Measurements from ENCODE around the gene WDR7.

The WDR7 gene

DNA sequence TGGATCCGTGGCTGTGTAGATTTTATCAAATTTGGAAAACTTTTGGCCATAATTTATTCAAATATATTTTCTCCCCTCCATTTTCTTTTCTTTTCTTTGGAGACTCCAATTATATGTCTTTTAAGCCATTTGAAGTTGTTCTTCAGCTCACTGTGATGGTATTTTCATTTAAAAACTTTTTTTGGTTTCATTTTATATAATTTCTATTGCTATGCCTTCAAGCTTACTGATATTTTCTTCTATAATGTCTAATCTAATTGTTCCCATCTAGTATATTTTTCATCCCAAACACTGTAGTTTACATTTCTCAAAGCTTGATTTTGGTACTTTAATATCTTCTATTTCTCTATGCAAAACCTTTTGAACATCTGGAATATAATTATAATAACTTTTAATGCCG, 72.5 kb downstream of the WDR7 start:
- no peak for FAIRE-seq

DNA sequence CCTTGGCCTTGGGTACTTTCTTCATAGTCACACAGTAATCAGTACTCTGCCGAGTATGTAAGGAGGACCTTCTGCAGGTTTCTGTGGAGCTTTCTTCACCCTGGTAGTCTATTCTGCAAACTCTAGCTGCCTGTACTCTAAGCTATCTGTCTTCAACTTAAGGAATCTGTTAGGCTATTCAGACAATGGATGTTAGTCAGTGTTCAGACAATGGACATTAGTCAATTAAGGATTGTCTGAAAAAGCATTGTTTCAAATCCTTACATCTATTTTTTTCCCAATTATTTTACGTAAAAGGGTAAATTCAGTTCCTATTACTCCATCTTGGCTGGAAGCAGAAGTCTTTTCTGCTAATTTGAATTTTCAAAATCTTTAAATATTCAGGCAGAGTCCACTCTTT, 75.7 kb downstream of the WDR7 start:
- FAIRE-seq = no peak

DNA sequence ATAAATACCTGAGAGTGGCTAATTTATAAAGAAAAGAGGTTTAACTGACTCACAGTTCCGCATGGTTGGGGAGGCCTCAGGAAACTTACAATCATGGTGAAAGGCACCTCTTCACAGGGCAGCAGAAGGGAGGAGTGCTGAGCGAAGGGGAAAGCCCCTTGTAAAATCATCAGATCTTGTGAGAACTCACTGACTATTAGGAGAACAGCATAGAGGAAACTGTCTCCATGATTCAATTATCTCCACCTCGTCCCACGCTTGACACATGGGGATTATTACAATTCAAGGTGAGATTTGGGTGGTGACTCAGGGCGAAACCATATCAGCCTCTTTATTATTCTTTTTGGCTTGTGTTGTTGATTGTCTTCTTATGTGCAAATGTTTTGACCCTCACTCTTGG, 76.2 kb downstream of the WDR7 start:
- no peak for FAIRE-seq

DNA sequence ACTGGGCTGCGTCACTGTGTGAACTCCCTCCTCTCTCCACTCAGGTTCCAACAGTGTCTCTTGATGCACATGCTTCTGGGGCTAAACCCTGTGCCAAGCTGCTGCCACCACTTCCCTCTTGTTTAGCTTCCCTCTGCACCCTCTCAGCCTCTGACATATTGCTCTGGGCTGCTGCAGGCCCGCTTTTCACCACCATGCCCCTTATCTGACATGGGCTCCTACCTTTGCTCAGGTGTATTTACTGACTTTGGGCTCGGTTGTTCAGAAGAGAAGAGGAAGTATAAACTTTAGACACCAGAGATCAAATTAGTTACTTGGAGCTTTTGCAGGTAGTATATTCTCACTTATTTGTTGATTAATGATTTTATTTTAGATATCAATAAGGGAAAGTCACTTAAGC, 77.6 kb downstream of the WDR7 start:
- no peak for FAIRE-seq

DNA sequence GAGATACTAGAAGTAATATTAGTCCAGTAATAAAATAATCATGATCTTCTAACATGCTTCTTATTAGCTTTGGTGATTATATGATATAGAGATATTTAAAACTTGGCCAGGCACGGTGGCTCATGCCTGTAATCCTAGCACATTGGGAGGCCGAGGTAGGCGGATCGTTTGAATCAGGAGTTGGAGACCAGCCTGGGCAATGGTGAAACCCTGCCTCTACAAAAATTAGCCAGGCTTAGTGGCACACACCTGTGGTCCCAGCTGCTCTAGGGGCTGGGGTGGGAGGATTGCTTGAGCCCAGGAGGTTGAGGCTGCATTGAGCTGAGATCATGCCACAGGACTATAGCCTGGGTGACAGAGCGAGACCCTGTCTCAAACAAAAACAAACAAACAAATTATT, 87.0 kb downstream of the WDR7 start:
- no peak for FAIRE-seq

DNA sequence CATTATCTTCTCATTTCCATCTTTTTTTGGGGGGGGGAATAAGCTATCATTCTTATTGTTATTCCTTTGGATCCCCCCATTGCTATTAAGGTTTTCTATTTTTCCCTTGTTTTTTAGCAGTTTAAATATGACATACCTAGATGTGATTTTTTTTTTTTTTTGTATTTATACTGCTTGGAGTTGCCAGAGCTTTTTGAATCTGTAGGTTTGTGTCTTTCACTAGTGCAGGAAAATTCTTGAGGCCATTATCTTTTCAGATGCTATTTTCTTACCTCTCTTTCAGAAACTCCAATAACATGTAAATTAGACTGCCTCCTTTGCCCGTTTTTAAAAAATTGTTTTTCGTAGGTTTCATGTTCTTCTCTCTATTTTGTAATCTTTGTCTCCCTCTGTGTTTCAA, 88.6 kb downstream of the WDR7 start:
- no peak for FAIRE-seq

DNA sequence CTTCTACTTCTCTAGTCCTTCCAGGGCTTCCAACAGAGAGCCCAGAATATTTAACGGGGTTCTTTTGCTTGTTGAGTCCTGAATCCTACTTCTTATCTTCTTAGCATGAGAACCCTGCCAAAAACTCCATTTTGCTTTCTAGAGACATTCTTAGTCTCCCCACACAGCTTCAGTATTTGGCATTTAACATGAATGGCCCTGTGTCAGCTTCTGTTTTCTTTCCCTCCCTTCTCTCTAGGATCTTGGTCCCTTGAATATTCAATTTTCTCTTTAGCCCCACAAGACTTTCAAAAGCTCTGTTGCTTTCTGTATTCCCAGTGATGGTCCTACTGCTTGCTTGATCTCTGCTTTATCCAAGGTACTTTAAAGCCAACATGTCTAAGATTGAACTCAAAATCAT, 89.5 kb downstream of the WDR7 start:
- no peak for FAIRE-seq

DNA sequence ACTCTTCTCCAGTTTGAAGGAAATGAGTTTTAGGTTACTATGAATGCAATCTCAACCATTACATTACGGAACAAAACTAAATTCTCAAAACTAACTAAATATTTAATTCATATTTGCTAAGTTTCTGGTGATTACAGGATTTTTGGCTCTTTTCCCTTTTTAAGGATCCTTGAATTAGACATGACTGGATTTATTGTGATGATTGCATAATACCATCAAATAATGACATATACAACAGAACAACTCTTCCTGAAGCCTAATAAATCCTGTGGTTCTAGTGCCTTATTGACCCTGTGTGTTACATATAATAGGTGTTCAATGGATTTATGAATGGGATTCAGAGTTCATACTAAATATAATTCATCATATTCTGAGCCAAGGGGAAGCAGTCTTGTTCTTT, 90.5 kb downstream of the WDR7 start:
- FAIRE-seq = no peak

DNA sequence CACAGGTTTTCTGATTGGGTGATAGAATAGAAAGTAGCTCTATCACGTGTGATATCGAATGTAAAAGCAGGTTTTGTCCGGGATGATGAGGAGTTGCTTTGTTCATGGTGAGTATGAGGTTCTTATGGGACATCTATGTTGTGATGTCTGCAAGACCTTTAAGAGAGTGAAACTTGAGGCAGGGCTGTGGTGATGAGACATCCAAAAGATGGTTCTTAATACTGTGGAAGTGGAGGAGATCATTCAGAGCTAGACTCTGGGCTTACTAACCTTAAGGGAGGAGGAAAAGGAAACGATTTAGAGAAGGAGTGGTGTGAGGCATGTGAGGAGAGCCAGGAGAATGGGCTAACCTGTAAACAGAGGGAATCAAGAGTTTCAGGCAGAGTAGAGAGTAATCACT, 92.0 kb downstream of the WDR7 start:
- FAIRE-seq = no peak

DNA sequence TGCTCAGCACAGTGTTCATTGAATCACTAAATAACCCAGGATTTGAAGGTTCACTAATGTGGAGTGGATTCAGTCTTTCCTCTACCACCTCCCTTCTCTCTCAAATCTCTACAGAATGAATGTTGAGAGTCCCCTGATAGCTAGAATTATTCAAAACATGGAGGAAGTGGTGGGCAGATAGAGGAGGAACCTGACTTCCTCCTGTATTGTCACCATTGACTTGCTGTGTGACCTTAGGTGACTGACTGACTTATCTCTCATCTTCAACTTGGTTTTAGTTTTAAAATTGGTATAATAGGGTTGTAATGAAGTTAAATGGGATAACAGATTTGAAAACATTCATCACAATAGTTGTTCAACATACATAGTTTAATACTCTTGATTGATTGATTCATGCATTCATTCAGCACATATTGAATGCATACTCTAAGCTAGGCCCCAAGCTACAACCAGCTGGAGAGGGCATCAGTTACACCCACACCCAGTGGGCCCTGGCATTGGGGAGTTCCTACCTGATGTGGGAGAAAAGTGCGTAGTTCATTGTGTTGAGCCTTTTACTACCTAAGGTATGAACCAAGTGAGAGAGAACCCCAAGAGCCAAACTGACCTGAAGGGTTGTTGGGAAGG, 96.0 kb downstream of the WDR7 start:
- FAIRE-seq = no peak

DNA sequence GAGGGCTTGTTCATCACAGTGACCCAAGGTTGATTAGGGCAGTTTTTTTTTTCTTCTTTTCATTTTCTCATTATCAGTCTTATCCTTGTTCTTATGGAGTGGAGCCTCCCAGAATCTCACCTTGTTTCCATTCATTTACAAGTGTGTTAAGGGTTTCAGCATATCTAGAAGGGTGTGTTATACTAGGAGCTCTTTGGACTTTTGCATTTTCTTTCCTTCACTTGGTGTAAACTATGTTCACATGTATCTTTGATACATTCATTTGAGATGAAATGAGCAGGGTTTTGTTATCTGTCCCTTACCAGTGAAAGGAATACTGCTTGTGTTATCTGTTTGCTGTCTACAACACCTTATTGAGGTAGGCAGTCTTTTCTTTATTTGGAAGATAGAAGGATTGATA, 96.7 kb downstream of the WDR7 start:
- no peak for FAIRE-seq

DNA sequence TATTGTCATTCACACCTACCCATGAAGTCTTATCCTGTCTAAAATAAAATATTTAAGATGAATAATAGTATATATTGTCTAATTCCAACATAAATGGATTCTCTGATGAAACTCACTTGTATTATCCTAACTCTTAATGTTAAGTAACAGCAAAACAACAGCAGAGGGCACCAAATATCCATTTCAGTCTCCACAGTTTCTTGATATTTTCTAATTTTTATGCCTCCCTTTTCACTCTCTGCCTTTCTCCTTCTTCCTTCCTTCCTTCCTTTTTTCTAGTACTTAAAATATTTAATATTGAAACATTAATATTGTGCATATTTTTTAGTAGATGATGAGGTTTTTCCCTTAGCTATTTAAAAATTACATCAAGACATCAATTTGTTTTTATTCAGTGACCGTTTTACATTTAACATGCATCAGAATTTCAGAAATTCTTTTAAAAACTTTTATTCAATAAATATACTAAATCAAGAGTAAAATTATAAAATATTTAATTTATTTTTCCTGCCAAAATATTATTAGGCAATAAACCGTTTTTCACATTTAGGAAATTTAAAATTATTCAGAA, 97.6 kb downstream of the WDR7 start:
- FAIRE-seq = peak; percentile 96

DNA sequence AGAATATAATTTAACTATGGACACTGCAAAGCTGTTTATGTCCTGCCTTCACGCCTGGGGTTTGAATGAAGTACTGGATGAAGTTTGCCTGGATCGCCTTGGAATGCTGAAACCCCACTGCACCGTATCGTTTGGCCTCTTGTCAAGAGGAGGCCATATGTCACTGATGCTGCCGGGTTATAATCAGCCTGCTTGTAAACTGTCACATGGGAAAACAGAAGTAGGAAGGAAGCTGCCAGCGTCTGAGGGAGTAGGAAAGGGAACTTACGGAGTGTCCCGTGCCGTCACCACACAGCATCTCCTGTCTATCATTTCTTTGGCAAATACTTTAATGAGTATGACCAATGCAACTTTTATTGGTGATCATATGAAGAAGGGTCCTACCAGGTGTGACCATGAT, 105.8 kb downstream of the WDR7 start:
- FAIRE-seq = no peak

DNA sequence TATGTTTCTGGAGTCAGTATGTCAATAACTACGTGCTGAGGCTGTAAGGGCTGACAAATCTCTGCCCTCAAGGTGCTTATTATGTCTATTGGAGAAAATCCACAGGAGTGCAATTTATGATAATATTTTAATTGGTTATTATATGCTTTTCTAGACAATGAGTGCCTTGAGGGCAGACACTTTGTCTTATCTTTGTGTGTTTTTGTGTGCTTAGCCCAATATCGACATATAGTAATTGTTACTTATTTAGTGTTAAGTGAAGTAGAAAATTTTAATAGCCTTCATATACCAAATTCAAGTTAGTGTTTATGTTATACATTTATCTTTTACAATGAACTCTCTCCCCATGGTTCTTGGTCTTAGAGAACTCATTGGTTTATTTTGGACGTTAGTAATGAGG, 118.9 kb downstream of the WDR7 start:
- no peak for FAIRE-seq

DNA sequence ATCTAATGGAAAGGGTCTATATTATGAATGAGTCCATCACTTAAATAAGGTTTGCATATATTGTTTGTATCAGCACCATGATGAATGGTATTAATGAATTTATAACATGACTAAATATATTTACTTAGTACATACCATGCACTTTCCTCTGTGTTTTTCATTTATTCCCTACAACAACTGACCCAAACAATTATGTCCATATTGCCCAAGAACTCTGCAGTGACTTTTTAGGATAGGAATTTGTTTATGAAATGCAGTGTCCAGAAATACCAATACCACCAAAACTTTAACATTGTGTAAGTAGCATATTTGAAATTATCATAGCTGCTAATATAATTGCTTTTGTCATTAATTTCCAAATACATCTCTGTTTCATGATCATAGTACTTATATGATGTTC, 119.7 kb downstream of the WDR7 start:
- no peak for FAIRE-seq

DNA sequence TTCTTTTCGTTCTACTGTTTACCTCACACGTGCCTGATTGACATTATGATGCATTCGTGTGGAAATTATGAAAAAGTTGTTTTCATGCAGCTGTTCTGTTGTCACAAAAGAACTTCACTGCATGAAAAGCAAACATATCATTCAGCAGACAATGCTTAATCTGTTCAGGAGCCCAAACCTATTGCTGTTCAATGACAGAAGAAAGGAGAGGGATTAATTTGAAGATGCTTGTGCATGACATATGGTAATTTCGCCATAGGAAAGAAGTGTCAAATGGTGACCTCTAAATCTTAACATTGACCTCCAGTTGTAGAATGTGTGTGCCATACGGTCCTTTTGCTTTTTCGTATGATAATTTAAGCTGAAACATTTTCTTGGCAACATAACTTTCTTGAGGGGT, 124.5 kb downstream of the WDR7 start:
- no peak for FAIRE-seq

DNA sequence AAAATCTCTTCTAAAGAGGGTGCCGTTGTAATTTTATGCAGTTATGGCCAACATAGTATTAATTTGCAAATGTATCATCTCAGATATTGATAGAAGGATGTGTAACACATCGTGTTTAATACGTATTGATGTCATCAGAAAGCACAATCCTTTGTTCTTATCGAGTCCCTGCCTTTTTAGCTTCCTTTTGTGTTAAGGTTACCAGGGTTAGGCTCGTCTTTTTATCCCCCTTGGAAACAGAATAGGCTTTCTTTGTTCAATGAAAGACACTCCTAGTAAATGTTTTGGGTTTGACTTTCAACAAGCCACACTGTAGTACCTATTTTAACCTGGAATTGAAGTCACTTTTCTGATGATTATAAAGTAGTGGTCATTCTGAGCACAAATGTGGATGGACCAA, 136.2 kb downstream of the WDR7 start:
- no peak for FAIRE-seq

DNA sequence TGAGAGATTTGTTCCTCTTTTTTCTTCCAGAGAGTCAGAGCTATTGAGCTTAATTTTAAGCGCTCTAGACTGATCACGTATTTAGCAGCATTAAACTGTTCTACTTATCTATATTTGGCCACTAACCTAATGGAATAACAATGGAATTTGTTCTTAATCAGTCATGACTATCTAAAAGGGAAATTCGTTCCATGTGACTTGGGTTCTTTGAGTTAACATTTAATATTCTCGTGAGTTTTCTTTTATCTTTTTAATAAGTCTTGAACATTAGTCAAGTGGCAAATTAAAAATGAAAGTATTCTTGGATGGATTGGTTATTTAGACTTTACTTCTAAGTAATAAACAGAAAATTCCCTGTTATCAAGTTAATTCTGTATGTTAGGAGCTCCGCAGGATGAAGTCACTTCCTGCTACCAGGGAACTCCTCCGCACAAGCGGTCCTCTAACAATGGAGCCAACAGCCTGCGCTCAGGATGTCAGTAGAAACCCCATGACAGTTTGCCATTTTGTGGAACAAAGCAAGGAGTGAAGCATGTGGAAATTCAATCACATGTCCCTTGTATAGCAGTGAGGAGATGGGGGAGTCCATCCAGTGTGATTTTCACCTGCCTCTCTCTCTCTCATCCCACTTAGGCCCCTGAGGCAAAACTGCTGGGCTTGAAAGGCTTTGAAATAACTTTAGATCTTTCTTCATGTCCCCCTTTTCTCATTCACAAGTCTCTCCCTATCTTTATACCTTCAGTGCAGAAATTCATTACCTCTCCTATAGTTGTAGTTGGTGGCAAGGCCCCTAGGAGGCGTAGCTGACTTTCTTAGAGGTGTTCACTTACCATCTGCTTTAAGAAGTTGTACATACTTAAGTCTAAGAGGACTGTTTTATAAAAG, 138.1 kb downstream of the WDR7 start:
- peak; percentile 77 for FAIRE-seq

DNA sequence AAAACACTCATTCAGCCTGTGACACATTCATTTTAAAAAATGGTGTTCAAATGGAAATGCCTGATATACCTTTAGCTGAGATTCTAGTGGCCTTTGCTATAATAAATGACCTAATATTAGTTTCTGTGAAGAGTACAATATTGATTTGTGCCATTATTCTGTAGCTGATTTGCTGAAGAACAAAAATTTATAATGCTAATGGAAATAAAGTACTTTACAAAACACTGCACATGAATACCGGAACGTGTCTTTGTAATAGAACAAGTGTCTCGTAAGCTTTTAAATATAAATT, 138.7 kb downstream of the WDR7 start:
- FAIRE-seq = no peak

DNA sequence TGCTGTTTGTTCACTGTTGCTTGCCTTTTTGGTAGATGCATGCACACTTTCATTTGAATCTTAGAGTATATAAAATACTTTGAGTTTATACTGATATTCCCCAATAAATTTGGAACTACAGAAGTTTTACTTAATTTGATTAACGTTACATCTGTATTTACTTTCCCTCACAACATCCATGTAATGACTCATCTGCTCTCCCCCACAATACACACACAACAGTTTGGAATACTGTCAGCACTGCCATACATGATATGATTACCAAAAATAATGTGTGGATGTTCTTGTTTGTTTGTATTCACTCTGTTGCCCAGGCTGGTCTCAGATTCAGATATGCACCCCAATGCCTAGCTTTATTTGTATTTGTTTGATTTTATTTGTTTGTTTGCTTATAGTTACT, 144.2 kb downstream of the WDR7 start:
- FAIRE-seq = no peak

DNA sequence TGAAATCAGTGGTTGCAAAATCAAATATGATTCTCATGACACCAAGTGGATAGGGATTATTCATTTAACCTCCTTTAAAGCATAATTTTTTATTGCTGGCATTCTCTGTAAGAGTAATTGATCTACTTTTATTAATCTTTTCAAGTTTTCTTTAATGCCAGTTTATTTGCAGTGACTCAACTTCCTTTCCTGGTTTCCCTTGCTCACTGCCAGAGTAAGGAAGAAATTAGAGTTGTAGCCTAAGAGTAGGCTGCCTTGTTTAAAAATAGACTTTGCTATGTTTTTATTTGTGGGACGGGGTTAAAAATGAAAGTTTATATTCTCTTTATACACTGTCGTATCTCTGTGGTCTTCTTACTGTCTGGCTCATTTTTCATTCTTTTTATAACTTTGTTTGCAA, 148.6 kb downstream of the WDR7 start:
- no peak for FAIRE-seq

DNA sequence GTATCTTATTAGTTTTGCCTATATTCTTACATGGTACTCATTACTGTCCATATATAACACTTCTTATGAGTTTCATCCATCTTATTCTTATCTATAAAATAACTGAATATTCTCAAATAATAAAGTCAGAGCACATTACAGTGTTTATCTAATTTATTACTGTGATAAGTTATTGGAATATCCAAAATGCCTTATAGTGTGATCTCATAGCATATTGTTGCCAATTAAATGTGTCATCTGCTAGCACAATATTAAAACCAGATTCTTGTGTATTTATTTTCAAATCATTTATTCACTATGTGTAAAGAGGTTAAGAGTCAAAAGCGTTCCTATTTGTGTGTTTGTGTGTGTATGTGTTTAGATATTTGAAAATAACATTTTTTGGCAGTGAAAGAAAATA, 151.9 kb downstream of the WDR7 start:
- no peak for FAIRE-seq

DNA sequence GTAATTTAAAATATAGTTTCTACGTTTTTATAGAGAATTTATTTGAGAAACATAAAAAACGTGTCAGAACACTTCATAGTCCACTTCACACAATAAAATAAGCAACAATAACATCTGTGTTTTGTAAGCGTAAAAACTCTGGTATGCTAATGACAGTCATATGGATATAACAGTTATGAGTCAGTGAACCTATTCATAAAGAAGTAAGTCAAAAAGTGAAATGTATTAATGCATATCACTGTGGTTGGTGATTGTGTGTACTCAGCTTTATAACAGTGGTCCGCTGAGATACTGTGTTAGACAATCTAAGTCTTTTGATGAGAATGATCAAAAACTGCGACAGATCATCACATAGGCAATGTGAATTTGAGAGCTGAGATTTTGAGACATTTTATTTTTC, 153.2 kb downstream of the WDR7 start:
- FAIRE-seq = no peak

DNA sequence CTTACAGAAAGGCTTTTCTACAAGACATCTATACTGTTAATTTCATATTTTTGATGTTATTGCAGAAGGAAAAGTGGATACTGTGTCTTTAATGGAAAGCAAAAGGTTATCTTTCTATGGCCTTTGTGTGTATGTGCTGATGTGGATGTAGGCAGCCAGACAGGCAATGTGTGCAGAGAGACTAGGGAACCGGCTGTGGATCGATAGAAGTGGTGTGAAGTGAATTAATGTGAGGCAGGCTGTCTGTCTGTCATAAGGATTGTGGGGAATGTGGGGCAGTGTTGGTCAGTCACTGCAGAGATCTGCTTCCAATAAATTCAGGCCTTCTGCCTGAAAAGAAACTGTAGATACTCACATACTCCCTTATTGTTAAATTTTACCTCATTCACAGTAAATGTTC, 156.7 kb downstream of the WDR7 start:
- FAIRE-seq = no peak

DNA sequence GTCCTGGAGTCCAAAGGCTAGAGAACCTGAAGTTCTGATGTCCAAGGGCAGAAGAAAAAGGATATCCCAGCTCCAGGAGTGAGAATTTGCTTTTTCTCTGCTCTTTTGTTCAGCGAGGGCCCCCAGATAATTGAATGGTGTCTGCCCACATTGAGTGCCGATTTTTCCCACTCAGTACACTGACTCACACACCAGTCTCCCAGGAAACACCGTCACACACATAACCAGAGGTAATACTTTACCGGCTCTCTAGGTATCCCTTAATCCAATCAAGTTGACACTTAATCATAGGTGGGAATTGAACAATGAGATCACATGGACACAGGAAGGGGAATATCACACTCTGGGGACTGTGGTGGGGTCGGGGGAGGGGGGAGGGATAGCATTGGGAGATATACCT, 161.5 kb downstream of the WDR7 start:
- FAIRE-seq = no peak

Data from G401.6 (cell line).